ENCODE measurements around the gene PNKD.
A peak's percentile ranks its signal among the peaks of the same experiment; 100 is the strongest.

Gene PNKD

GRCh38 chr2:218269900-218270720 lies at the start of gene PNKD, which contains the start of gene AAMP:
PNKD (plus strand) TSS chr2:218270519; CDS start chr2:218270536, 17 bp downstream.
AAMP (minus strand) TSS chr2:218270137; CDS start chr2:218270086, 51 bp downstream.
- peak; percentile 100 for DNase-seq (ENCODE audit: low read depth in 3 of 3)

- no peak for DNase-seq (ENCODE audit: low read depth in 3 of 3)
These were observed 49.3 kb upstream of the PNKD start for GRCh38 chr2:218221000-218221399.

DNA sequence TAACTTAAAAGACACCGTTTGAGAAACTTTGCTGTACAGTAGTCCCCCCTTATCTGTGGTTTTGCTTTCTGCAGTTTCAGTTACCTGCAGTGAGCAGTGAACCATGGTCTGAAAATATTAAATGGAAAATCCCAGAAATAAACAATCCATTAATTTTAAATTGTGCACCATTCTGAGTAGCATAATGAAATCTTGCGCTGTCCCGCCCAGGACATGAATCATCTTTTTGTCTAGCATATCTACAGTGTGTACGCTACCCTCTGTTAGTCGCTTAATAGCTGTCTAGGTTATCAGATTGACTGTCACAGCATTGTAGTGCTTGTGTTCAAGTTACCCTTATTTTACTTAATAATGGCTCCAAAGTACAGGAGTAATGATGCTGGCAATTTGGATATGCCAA lies 47.3 kb upstream of the PNKD start:
- DNase-seq (ENCODE audit: low read depth in 3 of 3): no peak

GRCh38 chr2:218224186-218224585 lies 46.1 kb upstream of the PNKD start:
- DNase-seq (ENCODE audit: low read depth in 3 of 3): no peak

DNA sequence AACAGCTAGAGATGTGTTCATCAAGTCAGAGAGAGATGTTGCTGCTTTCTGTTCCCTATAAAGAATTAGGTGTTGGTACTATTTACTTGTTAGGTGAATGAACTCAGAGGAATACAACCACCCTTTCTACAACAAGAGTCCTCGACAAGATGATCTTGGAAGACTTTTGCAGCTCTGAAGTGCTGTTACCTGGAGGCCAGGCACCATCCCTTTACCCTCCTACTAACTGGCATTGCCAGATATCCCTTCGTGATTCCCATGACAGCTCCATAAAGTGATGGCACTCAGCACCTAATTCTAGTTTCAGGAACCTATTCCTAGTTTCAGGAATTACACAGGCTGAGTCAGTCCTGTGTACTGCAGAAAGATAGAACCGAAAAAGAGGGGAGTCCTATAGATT lies 43.4 kb upstream of the PNKD start:
- DNase-seq (ENCODE audit: low read depth in 3 of 3): no peak

DNA sequence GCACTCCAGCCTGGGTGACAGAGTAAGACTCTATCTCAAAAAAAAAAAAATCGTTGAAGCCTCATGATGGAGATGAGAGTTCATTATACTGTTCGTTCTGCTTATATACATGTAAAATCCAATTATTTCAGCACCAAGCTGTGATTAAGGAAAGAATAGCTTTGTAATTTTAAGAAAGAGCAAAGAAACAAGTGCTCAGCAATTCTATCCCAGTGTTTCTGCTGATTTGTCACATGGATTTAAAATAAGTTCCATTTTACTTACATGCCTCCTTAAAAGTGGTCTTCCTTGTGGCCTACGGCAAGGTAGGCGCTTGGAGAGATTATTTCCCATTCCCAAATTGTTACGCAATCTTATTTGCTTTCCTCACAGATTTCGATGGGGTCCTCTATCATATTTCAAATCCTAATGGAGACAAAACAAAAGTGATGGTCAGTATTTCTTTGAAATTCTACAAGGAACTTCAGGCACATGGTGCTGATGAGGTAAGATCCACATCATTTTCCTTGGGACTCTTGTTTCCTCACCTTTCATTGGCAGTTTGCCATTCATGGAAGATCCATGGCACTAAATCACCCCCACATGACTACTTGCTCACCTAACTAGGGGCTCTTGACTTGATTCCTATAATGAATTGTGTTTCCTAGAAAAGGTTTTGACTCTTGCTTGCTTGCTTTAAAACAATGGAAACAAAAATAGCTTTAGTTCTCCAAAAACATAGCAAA lies 41.8 kb upstream of the PNKD start:
- DNase-seq (ENCODE audit: low read depth in 3 of 3): no peak

- DNase-seq (ENCODE audit: low read depth in 3 of 3): no peak
These were observed 41.1 kb upstream of the PNKD start for GRCh38 chr2:218229239-218229638.

GRCh38 chr2:218229851-218230250 lies 40.5 kb upstream of the PNKD start:
- DNase-seq (ENCODE audit: low read depth in 3 of 3): no peak

DNA sequence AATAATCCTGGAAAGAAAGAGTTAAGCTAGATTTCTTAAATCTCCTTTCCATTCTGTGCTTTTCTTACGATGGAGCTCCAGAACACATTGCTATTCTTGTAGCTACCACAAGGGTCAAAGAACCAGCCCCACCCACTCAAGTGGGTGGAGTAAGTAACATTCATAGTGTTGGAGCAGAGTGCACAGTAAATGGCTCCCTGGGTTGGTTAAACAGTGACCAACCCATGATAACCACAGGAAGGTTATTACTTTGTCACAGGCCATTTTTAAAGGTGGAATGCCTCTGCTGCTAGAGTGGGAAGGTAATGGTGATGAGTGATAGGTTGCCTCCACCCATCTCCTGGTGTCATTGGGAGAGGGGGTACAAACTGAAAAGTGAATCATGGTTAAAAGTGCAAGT lies 39.4 kb upstream of the PNKD start:
- DNase-seq (ENCODE audit: low read depth in 3 of 3): peak in 1 of 3 donors; percentile 29

- no peak for DNase-seq (ENCODE audit: low read depth in 3 of 3)
These were observed 36.8 kb upstream of the PNKD start for GRCh38 chr2:218233543-218233942.

GRCh38 chr2:218234521-218234920 lies 35.8 kb upstream of the PNKD start:
- DNase-seq (ENCODE audit: low read depth in 3 of 3): no peak

DNA sequence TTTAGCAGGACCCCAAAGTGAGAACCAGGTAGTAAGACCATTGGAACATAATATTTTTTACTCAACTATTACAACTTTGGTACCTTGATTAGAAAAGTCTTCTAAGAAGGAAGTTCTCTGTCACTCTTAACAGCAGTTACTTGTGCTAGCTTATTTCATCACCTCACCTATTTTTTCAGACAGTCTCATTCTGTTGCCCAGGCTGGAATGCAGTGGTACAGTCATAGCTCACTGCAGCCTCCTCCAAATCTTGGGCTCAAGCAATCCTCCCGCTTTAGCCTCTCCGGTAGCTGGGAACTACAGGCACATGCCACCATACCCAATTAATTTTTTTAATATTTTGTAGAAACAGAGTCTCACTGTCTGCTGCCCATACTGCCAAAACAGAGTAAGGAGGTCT lies 35.3 kb upstream of the PNKD start:
- no peak for DNase-seq (ENCODE audit: low read depth in 3 of 3)

DNA sequence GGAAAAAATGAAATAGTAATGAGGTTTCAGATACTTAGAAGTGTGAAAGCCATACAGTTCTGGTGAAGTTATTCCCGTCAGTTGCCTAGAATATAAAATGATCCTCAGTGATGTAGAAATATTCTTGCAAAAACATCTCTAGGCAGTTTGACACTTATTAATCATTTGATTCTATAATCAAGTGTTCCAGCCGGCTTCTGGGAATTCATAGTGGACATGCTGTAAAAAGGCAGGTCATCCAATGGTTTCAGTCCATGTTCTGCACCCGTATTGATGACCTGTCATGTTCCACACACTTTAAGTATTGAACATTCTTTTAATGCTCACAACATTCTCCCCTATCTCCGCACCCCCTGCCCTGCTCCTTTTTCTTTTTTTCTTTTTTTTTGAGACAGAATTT lies 33.5 kb upstream of the PNKD start:
- no peak for DNase-seq (ENCODE audit: low read depth in 3 of 3)

DNA sequence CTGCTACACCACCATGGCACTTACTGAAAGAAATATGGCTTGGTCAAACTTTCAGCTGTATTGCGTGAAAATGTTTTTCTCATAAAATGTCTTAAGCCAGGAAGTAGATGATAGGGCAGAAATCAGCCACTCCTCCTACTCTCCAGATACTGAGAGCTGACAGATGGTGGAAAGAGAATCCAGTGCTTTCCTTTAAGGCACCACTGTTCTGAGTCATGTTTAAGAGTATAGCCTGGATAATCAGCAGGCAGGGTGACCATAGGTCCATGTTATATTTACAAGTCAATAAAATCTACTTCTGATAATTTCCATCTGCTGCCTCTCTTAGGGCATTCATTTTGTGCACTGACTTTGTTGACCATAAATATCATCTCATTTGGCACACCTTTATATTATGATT lies 31.4 kb upstream of the PNKD start:
- DNase-seq (ENCODE audit: low read depth in 3 of 3): no peak

DNA sequence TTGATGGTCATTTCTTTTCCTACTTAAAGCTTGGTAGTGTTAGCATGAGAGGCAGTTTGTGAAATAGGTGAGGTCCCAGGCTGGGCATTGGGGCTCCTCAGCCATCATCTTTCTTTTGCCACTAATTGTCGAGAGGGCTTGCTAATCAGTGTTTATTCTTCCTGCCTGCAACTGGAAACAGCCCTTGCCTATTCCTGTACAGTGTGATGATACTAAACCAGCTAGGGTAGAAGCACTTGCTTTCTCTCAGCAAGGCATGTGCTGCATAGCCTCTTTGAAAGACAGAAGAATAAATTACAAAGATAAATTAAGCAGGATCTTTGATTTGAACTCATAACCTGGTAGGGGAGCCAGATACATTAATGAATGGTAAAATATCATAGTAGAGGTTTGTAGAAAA lies 26.1 kb upstream of the PNKD start:
- no peak for DNase-seq (ENCODE audit: low read depth in 3 of 3)

GRCh38 chr2:218244665-218245064 lies 25.7 kb upstream of the PNKD start:
- no peak for DNase-seq (ENCODE audit: low read depth in 3 of 3)

- no peak for DNase-seq (ENCODE audit: low read depth in 3 of 3)
These were observed 25.1 kb upstream of the PNKD start for GRCh38 chr2:218245214-218245613.

GRCh38 chr2:218249691-218250090 lies 20.6 kb upstream of the PNKD start:
- DNase-seq (ENCODE audit: low read depth in 3 of 3): no peak

DNA sequence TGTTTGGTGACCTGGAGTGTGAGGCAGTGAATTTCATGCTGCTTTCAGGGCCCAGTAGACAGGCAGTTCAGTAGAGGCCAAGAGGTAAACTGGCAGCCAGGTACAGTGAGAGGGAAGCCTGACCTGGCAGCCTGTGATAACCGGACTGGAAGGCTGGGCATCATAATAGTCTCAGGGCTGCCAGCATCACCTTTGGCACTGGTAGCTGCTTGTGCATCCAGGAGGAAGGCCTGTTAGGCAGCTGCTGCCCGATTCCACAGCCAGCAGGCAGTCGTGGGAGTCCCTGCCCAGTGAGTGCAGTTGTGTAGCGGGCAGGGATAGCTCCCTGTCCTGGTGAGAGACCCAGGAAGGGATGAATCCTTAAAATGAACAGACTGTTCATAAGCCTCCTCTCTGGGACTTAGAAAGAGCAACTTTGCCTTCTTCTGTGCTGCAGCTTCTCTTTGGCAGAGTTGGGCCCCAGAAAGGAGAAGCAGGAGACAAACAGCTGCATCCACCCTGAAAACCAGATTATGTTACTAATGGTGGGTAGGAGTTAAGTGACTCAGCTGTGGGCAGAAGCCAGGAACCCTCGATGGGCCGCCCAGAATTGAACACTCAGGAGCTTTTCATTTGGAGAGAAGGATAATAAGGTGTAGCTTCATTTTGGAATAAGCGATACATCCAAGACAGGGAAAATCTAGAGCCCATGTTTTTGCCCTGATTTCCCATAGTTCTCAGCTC lies 17.6 kb upstream of the PNKD start:
- DNase-seq (ENCODE audit: low read depth in 3 of 3): no peak

DNA sequence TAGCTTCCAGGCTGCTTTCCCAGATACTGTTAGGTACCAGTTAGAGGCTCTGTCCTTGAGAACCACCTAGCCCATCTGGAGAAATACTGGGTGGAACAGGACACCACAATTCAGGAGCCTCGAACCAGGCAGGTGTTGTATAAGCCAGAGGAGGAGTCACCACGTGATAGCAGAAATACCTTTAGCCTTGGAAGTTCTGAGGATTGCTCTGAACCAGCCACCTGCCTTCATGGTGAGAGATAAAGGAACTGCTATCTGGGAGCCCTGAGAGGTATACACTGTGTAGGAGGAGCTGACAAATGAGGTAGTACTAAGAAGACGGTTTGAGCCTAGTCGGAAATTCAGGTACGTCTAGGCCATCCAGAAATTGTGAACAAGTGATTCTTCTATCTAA lies 17.1 kb upstream of the PNKD start:
- DNase-seq (ENCODE audit: low read depth in 3 of 3): no peak

- no peak for DNase-seq (ENCODE audit: low read depth in 3 of 3)
These were observed 14.9 kb upstream of the PNKD start for GRCh38 chr2:218255446-218255845.

DNA sequence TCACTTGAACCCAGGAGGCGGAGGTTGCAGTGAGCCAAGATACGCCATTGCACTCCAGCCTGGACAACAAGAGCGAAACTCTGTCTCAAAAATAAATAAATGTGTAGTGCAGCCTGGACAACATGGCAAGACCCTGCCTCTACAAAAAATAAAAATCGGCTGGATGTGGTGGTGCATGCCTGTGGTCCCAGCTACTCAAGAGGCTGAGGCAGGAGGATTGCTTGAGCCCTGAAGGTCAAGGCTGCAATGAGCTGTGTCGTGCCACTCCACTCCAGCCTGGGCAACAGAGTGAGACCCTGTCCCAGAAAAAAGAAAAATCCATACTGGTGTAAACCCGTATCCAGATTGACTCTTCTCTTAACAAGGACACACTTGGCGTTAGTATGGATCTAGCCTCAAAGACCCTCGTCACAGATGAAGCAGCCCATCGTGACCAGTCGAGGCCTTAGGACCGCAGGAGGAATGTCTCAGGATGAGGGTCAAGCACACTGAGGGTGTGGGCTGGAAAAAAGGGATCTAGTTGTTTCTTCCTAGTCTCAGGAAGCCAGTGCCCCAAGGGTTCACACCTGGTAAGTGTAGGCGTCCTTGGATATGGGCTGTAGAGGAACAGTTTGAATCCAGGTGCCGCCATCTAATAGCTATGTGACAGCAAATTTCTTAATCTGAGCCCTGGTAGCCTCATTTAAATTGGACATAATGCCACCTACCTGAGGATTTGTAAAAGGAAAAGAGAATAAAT lies 13.5 kb upstream of the PNKD start:
- no peak for DNase-seq (ENCODE audit: low read depth in 3 of 3)
